NCI-H748 (cell line): ENCODE data around the gene PDPK1.
"Not testable (repeated sequence)": the region's sequence is repeated elsewhere in the genome, so short reads cannot be mapped to it uniquely, and the experiment has no call there.

Experiments
- DNase-seq: peaks from one replicate; lab custom pipeline; 2025; ENCODE audit not compliant: unreplicated experiment; lab: John Stamatoyannopoulos, UW

The PDPK1 gene

DNA sequence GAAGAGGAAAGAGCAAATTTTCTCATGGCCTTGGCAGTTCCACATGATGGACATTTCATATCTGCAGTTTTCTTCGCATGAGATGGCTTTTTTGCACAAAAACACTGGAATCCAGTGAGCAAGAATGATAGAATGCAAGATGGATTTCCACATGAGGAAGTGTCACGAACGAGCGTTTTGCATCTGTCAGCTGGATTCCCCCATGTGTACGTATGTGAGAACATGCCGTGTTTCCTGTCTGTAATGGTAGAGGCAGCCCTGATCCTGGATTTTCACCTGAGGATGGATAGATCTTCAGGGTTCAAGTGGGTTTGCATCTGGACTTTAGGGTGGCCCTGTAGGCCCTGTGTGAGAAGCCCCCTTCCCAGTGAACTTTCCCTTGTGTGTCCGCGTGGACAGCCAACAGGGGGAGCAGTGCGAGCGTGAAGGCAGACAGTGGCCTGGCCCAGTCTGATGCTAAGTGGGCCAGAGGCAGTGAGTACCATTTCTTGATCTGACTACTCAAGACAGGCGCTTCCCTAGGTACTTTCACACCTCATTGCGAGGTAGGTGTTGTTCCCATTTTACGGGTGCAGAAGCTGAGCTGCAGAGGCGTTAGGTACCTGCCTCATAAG, 2.1 kb downstream of the PDPK1 start:
- DNase-seq = not testable (repeated sequence)

GRCh38 chr16:2540912-2541311, 3.1 kb downstream of the PDPK1 start:
- not testable (repeated sequence) for DNase-seq

- DNase-seq = not testable (repeated sequence)
Measured at GRCh38 chr16:2541409-2541808, 3.6 kb downstream of the PDPK1 start.

DNA sequence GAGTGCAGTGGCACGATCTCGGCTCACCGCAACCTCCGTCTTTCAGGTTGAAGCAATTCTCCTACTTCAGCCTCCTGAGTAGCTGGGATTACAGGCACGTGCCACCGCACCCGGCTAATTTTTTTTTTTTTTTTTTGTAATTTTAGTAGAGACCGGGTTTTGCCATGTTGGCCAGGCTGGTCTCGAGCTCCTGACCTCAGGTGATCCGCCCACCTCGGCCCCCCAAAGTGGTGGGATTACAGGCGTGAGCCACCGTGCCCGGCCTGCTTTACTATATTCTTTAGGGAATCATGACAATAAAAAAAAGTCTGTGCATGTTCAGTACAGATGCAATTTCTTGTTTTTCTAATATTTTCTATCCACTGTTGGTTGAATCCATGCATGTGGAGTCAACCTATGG, 6.0 kb downstream of the PDPK1 start:
- DNase-seq = not testable (repeated sequence)

GRCh38 chr16:2550283-2550878, 12.6 kb downstream of the PDPK1 start:
- DNase-seq = not testable (repeated sequence)

- DNase-seq = not testable (repeated sequence)
Measured at GRCh38 chr16:2551420-2551889, 13.6 kb downstream of the PDPK1 start.

GRCh38 chr16:2554709-2555425, 17.0 kb downstream of the PDPK1 start:
- DNase-seq = not testable (repeated sequence)

DNA sequence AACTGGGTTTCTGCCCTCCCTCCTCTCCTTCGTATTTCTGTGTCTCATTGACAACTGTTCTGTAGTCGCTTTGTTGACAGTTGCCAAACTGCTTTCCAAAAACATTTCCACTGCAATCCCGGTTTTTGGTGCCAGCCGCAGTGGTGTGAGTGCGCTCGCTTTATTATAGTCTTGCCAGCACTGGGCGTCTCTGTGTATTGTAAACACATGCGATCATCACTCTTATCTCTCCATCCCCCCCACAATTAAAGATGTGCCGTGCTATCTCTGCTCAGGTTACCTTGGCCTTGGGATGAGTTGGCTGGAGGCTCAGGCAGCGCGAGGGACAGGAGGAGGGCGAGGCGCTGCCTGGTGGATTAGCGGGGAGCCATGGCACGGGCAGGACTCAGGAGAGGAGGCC, 19.3 kb downstream of the PDPK1 start:
- DNase-seq = not testable (repeated sequence)

- not testable (repeated sequence) for DNase-seq
Measured at GRCh38 chr16:2560131-2560797, 22.4 kb downstream of the PDPK1 start.

GRCh38 chr16:2560798-2561133, 22.9 kb downstream of the PDPK1 start:
- not testable (repeated sequence) for DNase-seq

DNA sequence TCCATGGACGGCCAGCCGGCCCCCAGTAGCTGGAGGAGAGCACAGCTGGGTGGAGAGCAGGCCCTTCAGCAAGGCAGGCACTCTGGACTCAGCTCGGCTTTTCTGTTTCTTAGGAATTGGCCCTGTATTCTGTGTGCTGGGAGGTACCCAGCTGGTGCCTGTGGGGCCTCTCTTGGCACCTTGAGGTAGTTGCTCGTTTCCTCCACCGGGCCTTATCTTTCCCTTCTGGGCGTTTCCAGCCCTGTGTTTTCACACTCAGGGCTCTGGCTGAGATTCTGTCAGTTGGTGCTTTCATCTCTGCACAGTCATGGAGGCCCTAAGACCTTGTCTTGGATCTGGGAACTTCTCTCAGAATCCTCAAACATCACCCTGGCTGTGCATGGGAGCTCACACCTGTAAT, 29.7 kb downstream of the PDPK1 start:
- not testable (repeated sequence) for DNase-seq

GRCh38 chr16:2568573-2568972, 30.8 kb downstream of the PDPK1 start:
- not testable (repeated sequence) for DNase-seq

- not testable (repeated sequence) for DNase-seq
Measured at GRCh38 chr16:2572704-2573103, 34.9 kb downstream of the PDPK1 start.

DNA sequence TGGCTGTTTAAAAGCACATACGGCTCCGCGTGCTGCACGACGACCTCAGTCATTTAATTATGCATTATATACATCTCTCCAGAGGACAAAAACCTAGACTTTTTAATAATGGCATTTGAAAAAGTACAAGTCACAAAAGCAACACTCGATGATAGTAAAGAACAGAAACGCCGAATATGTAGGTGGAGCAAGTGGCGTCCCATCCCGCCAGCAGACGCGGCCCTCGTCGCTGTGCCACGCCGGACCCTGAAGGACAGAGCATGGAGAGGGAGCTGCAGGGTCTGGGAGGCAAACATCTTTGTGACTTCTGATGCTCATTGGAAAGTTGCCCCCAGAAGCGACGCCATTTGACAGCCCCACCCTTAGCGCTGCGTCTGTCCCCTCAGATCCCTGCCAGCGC, 38.0 kb downstream of the PDPK1 start:
- DNase-seq = not testable (repeated sequence)

GRCh38 chr16:2577044-2577443, 39.2 kb downstream of the PDPK1 start:
- DNase-seq = not testable (repeated sequence)

- DNase-seq = not testable (repeated sequence)
Measured at GRCh38 chr16:2578905-2579304, 41.1 kb downstream of the PDPK1 start.

DNA sequence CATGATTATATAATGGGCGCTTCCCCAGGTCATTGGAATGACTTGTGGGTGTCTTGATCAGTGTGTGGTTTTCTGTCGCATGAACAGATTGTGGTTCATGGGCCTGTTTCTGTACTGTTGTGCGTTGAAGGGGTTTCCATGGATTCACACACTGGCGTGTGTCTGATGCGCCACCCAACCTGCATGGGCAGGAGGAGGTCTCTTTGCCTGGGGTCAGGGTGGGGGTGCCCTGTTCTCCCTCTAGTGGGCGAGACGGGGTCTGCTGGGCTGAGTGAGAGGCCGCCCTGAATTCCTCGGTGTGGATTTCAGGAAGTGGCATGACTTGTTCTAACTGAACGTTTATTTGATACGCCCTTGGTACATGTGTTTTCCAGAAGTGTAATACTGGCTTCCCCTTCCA, 42.3 kb downstream of the PDPK1 start:
- DNase-seq = not testable (repeated sequence)

- not testable (repeated sequence) for DNase-seq
Measured at GRCh38 chr16:2580818-2581217, 43.0 kb downstream of the PDPK1 start.

GRCh38 chr16:2584729-2585650, 47.2 kb downstream of the PDPK1 start:
- no peak for DNase-seq

DNA sequence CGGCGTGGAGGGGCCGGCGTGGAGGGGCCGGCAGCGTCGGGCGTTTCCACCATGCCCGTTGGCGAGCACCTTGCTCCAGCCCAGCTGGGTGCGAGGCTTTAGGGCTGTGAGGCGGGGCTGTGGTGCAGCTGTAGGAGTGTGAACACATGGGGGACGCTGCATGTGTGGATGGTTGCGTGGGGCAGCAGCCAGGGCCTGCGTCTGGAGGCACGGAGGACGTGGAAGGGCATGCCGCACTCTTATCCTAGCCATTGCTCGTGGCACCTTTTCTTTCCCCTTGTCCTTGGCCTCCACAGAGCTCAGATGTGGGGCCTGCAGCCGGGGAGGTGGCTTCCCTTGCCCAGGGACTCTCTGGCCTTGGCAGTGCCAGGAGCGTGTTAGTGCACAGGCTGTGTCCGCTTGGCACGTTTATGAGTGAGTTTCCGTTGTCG, 47.8 kb downstream of the PDPK1 start:
- DNase-seq = no peak
